GM18858 (cell line): ENCODE data around the gene DROSHA.

Experiments used
- ATAC-seq: cut with Tn5 transposase; IDR thresholded peaks from one replicate; pipeline ENCODE4 v1.9.1; 2021; ENCODE audit not compliant: unreplicated experiment

Gene DROSHA

GRCh38 chr5:31469466-31469865 is 62.4 kb downstream of the DROSHA start:
- ATAC-seq: no peak

- ATAC-seq: no peak
These were observed 66.6 kb downstream of the DROSHA start for GRCh38 chr5:31465291-31465690.

- no peak for ATAC-seq
These were observed 67.8 kb downstream of the DROSHA start for GRCh38 chr5:31464081-31464480.

GRCh38 chr5:31463351-31463750 is 68.5 kb downstream of the DROSHA start:
- no peak for ATAC-seq

- no peak for ATAC-seq
These were observed 72.3 kb downstream of the DROSHA start for GRCh38 chr5:31459594-31459993.

GRCh38 chr5:31455172-31455571 is 76.7 kb downstream of the DROSHA start:
- ATAC-seq: no peak

- ATAC-seq: no peak
These were observed 78.4 kb downstream of the DROSHA start for GRCh38 chr5:31453522-31453921.

GRCh38 chr5:31452314-31452713 is 79.6 kb downstream of the DROSHA start:
- ATAC-seq: no peak

- ATAC-seq: no peak
These were observed 81.9 kb downstream of the DROSHA start for GRCh38 chr5:31449962-31450361.

GRCh38 chr5:31449174-31449573 is 82.7 kb downstream of the DROSHA start:
- ATAC-seq: no peak

GRCh38 chr5:31445041-31445600 is 86.8 kb downstream of the DROSHA start:
- no peak for ATAC-seq

- ATAC-seq: no peak
These were observed 88.3 kb downstream of the DROSHA start for GRCh38 chr5:31443572-31443971.

GRCh38 chr5:31442058-31442745 is 89.7 kb downstream of the DROSHA start:
- ATAC-seq: no peak

- no peak for ATAC-seq
These were observed 95.0 kb downstream of the DROSHA start for GRCh38 chr5:31436851-31437250.

GRCh38 chr5:31435730-31436129 is 96.2 kb downstream of the DROSHA start:
- no peak for ATAC-seq

- no peak for ATAC-seq
These were observed 97.0 kb downstream of the DROSHA start for GRCh38 chr5:31434898-31435297.

GRCh38 chr5:31433229-31433628 is 98.7 kb downstream of the DROSHA start:
- no peak for ATAC-seq

- no peak for ATAC-seq
These were observed 104.1 kb downstream of the DROSHA start for GRCh38 chr5:31427724-31428309.

- ATAC-seq: no peak
These were observed 104.7 kb downstream of the DROSHA start for GRCh38 chr5:31427013-31427723.

GRCh38 chr5:31421806-31422586 is 109.9 kb downstream of the DROSHA start:
- ATAC-seq: no peak

- ATAC-seq: no peak
These were observed 114.4 kb downstream of the DROSHA start for GRCh38 chr5:31417512-31417911.
